Trophoblast cell (in vitro differentiated cells and primary cell): Measurements from ENCODE around the gene RASA1.
A peak's percentile ranks its signal among the peaks of the same experiment; 100 is the strongest.

Experiments
- DNase-seq, 2 donors: peaks; one replicate each; pipeline ENCODE4 v3.0.0-alpha.2; 2016
- H2AFZ ChIP-seq: 2 replicates; pipeline ENCODE4 v1.6.1; 2013; ENCODE audit warnings: low read length, moderate library complexity, mild to moderate bottlenecking; ENCODE audit not compliant: insufficient read depth, poor library complexity
- H2AK5ac ChIP-seq: 2 replicates; pipeline ENCODE4 v1.6.1; 2013; ENCODE audit warnings: mild to moderate bottlenecking, low read length
- H2BK120ac ChIP-seq: 2 replicates; pipeline ENCODE4 v1.6.1; 2013; ENCODE audit warnings: low read length, mild to moderate bottlenecking, moderate library complexity; ENCODE audit not compliant: insufficient read depth, poor library complexity
- H2BK12ac ChIP-seq: 2 replicates; pipeline ENCODE4 v1.6.1; 2013; ENCODE audit warnings: mild to moderate bottlenecking, low read length, moderate library complexity
- H2BK5ac ChIP-seq: 2 replicates; pipeline ENCODE4 v1.6.1; 2013; ENCODE audit warnings: low read length, low read depth, moderate library complexity, mild to moderate bottlenecking; ENCODE audit not compliant: poor library complexity
- H3K14ac ChIP-seq: 2 replicates; pipeline ENCODE4 v1.6.1; 2013; ENCODE audit warnings: mild to moderate bottlenecking, low read length
- H3K18ac ChIP-seq: 2 replicates; pipeline ENCODE4 v1.6.1; 2013; ENCODE audit warnings: mild to moderate bottlenecking, low read length
- H3K23ac ChIP-seq: 2 replicates; pipeline ENCODE4 v1.6.1; 2013; ENCODE audit warnings: low read length
- H3K27ac ChIP-seq: 2 replicates; pipeline ENCODE4 v1.5.1; 2013; ENCODE audit warnings: low read depth, mild to moderate bottlenecking, inconsistent platforms, low read length, moderate library complexity
- H3K27me3 ChIP-seq: 2 replicates; pipeline ENCODE4 v1.6.1; 2013; ENCODE audit warnings: inconsistent platforms, mild to moderate bottlenecking, low read length, moderate library complexity; ENCODE audit not compliant: insufficient read depth
- H3K36me3 ChIP-seq, 2 experiments: 1 replicate in 1 of 2; 2 replicates in 1 of 2; pipeline ENCODE4 v1.6.1; 2013; ENCODE audit warnings: low read length in 2 of 2, mild to moderate bottlenecking in 2 of 2, moderate library complexity in 1 of 2; ENCODE audit not compliant: insufficient read depth in 2 of 2, control insufficient read depth in 1 of 2
- H3K4ac ChIP-seq: 2 replicates; pipeline ENCODE4 v1.6.1; 2013; ENCODE audit warnings: low read depth, mild to moderate bottlenecking, low read length, moderate library complexity
- H3K4me1 ChIP-seq, 2 experiments: 1 replicate in 1 of 2; 2 replicates in 1 of 2; pipeline ENCODE4 v1.6.1; 2013; ENCODE audit warnings: low read length in 2 of 2, mild to moderate bottlenecking in 2 of 2, moderate library complexity in 1 of 2; ENCODE audit not compliant: insufficient read depth in 2 of 2, control insufficient read depth in 1 of 2
- H3K4me2 ChIP-seq: 2 replicates; pipeline ENCODE4 v1.6.1; 2013; ENCODE audit warnings: inconsistent platforms, mild to moderate bottlenecking, low read length, moderate library complexity
- H3K4me3 ChIP-seq: 2 replicates; pipeline ENCODE4 v1.5.1; 2013; ENCODE audit warnings: mild to moderate bottlenecking, low read depth, low read length, inconsistent platforms
- H3K79me1 ChIP-seq: one replicate; pipeline ENCODE4 v1.6.1; 2013; ENCODE audit warnings: low read length
- H3K79me2 ChIP-seq: 2 replicates; pipeline ENCODE4 v1.6.1; 2013; ENCODE audit warnings: low read length, mild to moderate bottlenecking; ENCODE audit not compliant: control insufficient read depth, insufficient read depth, poor library complexity
- H3K9ac ChIP-seq: 2 replicates; pipeline ENCODE4 v1.6.1; 2013; ENCODE audit warnings: mild to moderate bottlenecking, low read length
- H3K9me3 ChIP-seq: 2 replicates; pipeline ENCODE4 v1.6.1; 2013; ENCODE audit warnings: low read depth, mild to moderate bottlenecking, control low read depth, inconsistent platforms, low read length; ENCODE audit not compliant: insufficient read depth
- H4K12ac ChIP-seq: 2 replicates; pipeline ENCODE4 v1.6.1; 2013; ENCODE audit warnings: low read depth, mild to moderate bottlenecking, low read length, moderate library complexity
- H4K8ac ChIP-seq: 2 replicates; pipeline ENCODE4 v1.6.1; 2013; ENCODE audit warnings: low read depth, mild to moderate bottlenecking, low read length, moderate library complexity
- H4K91ac ChIP-seq: one replicate; pipeline ENCODE4 v1.6.1; 2013; ENCODE audit warnings: low read depth, mild to moderate bottlenecking, low read length, moderate library complexity
- WGBS: extraction: QIAGEN DNeasy Blood & Tissue Kit; methylation state at CpG from one replicate; pipeline ENCODE4 v1.1.7; 2013; ENCODE audit warnings: missing lambda C conversion rate; ENCODE audit not compliant: insufficient read length, insufficient coverage; ENCODE audit errors: extremely low coverage; 5-methylcytosine and 5-hydroxymethylcytosine counted together

The RASA1 gene

DNA sequence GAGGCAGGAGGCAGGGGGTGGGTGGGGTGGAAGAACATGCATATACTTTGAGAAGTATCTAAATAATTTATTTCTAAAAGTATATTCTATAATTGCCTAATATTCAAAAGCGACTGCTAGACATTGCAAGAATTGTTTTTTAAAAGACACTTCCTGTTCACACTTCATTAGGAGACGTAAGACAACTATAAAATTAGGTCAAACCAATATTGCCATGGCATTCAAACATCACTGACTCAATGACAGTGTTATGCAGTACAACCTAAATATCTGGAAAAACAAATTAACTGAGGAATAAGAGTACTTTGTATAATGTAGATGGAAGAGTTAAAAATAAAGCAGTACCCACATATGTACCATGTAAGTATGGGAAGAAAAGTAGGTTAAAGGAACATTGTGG is 140.5 kb downstream of the RASA1 start:
- no peak overlapping the region for H2BK120ac ChIP-seq
- WGBS = no CpG with 5 or more reads among the region's 2 CpGs
- no peak overlapping the region for H4K91ac ChIP-seq
- DNase-seq = no peak
- H3K79me2 ChIP-seq = peaks cover 4% of the 10 kb centered on the region
- no peak overlapping the region for H3K27ac ChIP-seq
- H2BK12ac ChIP-seq = no peak overlapping the region
- no peak overlapping the region for H4K8ac ChIP-seq
- H3K23ac ChIP-seq = no peak overlapping the region
- no peak overlapping the region for H3K4ac ChIP-seq
- no peaks in the 10 kb centered on the region for H3K4me1 ChIP-seq
- H2AK5ac ChIP-seq = no peak overlapping the region
- H3K79me1 ChIP-seq = peaks cover 6% of the 10 kb centered on the region
- H2AFZ ChIP-seq = no peak overlapping the region
- no peak overlapping the region for H3K4me2 ChIP-seq
- no peak overlapping the region for H4K12ac ChIP-seq
- no peak overlapping the region for H3K14ac ChIP-seq
- H3K27me3 ChIP-seq = no peaks in the 10 kb centered on the region
- no peaks in the 10 kb centered on the region for H3K9me3 ChIP-seq
- no peak overlapping the region for H2BK5ac ChIP-seq
- no peak overlapping the region for H3K4me3 ChIP-seq
- H3K9ac ChIP-seq = no peak overlapping the region
- peaks cover 4 to 11% of the 10 kb centered on the region in 2 experiments for H3K36me3 ChIP-seq
- H3K18ac ChIP-seq = no peak overlapping the region

GRCh38 chr5:87410931-87411330 is 143.2 kb downstream of the RASA1 start:
- no peak overlapping the region for H3K9ac ChIP-seq
- no peak overlapping the region for H3K14ac ChIP-seq
- no peak overlapping the region for H4K91ac ChIP-seq
- no peaks in the 10 kb centered on the region for H3K4me1 ChIP-seq
- H3K79me2 ChIP-seq = peaks cover 4% of the 10 kb centered on the region
- H2BK120ac ChIP-seq = no peak overlapping the region
- H2BK5ac ChIP-seq = no peak overlapping the region
- H3K4ac ChIP-seq = no peak overlapping the region
- DNase-seq = no peak
- H3K27me3 ChIP-seq = no peaks in the 10 kb centered on the region
- no peak overlapping the region for H2BK12ac ChIP-seq
- no peak overlapping the region for H3K4me3 ChIP-seq
- H3K79me1 ChIP-seq = peaks cover 7% of the 10 kb centered on the region
- peaks cover 0 to 7% of the 10 kb centered on the region in 2 experiments for H3K36me3 ChIP-seq
- H4K12ac ChIP-seq = no peak overlapping the region
- H3K4me2 ChIP-seq = no peak overlapping the region
- no peak overlapping the region for H2AK5ac ChIP-seq
- no peak overlapping the region for H3K27ac ChIP-seq
- no peak overlapping the region for H2AFZ ChIP-seq
- H3K23ac ChIP-seq = no peak overlapping the region
- no peak overlapping the region for H3K18ac ChIP-seq
- H4K8ac ChIP-seq = no peak overlapping the region
- no peaks in the 10 kb centered on the region for H3K9me3 ChIP-seq
- no CpG with 5 or more reads among the region's 1 CpG for WGBS

- no CpG with 5 or more reads among the region's 5 CpGs for WGBS
- Histone ChIP-seq H2AK5ac (no peak overlapping the region), H3K27me3 (no peaks in the 10 kb centered on the region)
Observed at GRCh38 chr5:87411586-87411972, 143.9 kb downstream of the RASA1 start.

DNA sequence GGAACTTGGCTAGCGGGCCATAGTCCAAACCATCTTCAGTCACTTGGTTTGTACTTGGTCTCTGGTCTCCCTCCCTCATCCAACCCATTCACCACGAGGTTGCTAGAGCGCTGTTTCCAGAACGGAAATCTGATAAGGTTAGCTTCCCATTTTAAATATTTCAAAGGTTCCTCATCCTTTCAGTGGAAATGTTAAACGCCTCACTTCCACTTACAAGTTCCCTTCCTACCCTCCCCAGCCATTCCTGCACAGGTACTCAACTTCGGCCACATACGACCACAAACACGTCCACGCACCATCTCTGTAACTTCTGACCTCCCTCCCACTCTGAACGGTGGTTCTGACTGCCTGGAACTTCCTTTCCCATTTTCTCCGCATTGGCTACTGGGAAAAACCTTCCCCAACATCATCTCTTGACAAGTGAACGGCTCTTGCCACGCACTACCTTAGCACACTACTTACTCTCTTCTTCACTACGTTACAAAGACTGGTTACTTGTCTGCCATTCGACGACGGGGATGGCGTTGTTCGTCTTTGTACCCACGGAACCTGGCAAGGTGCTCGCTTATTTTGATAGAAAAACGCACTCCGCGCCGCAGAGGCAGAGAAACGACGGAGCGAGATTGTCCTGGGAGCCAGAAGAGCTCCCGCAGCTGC is 144.4 kb downstream of the RASA1 start:
- WGBS = no CpG with 5 or more reads among the region's 29 CpGs
- Histone ChIP-seq H3K4me3 (peak overlapping the region; percentile 87), H3K9me3 (no peaks in the 10 kb centered on the region), H2BK5ac (peak overlapping the region; percentile 25), H3K4ac (peak overlapping the region; percentile 7), H4K91ac (peak overlapping the region; percentile 65), H3K9ac (peak overlapping the region; percentile 82), H2AK5ac (no peak overlapping the region), H3K36me3 (peaks cover 0 to 5% of the 10 kb centered on the region in 2 experiments), H3K4me1 (no peaks in the 10 kb centered on the region), H2AFZ (peak overlapping the region; percentile 41), H3K23ac (no peak overlapping the region), H2BK12ac (no peak overlapping the region), H4K12ac (peak overlapping the region; percentile 50), H3K27me3 (no peaks in the 10 kb centered on the region), H4K8ac (peak overlapping the region; percentile 93), H3K79me1 (peaks cover 7% of the 10 kb centered on the region), H3K14ac (peak overlapping the region; percentile 87), H2BK120ac (peak overlapping the region; percentile 23), H3K4me2 (peak overlapping the region; percentile 59), H3K18ac (peak overlapping the region; percentile 20), H3K79me2 (peaks cover 4% of the 10 kb centered on the region), H3K27ac (peak overlapping the region; percentile 35)
- peak; percentile 23 to 65 for DNase-seq

More at GRCh38 chr5:87411586-87411972, 143.9 kb downstream of the RASA1 start:
- Histone ChIP-seq H3K18ac (no peak overlapping the region), H3K9me3 (no peaks in the 10 kb centered on the region), H3K4me2 (peak overlapping the region; percentile 59), H3K4me3 (peak overlapping the region; percentile 87), H3K9ac (no peak overlapping the region), H4K8ac (no peak overlapping the region), H2BK12ac (no peak overlapping the region), H3K14ac (no peak overlapping the region), H2BK120ac (no peak overlapping the region), H2AFZ (no peak overlapping the region), H3K4me1 (no peaks in the 10 kb centered on the region), H3K4ac (no peak overlapping the region), H2BK5ac (no peak overlapping the region), H4K12ac (no peak overlapping the region), H4K91ac (no peak overlapping the region), H3K27ac (no peak overlapping the region), H3K23ac (no peak overlapping the region), H3K36me3 (peaks cover 0 to 7% of the 10 kb centered on the region in 2 experiments), H3K79me1 (peaks cover 7% of the 10 kb centered on the region), H3K79me2 (peaks cover 4% of the 10 kb centered on the region)
- no peak for DNase-seq
